Body of pancreas (tissue), 4 donors: ENCODE results near the gene PTPRH.

Source experiments
- POLR2A ChIP-seq, 3 donors: fragments of 450-650 bp; IDR thresholded peaks; one replicate each; pipeline ENCODE4 v1.6.1; 2016; ENCODE audit warnings: antibody characterized with exemption in 3 of 3, mild to moderate bottlenecking in 2 of 3
- TF ChIP-seq, protein P1 (sequence below), 7 experiments: fragments of 450-650 bp in 4 of 7; fragments of 200-600 bp in 3 of 7; sonication (generic) in 3 of 7; IDR thresholded peaks; one replicate each; pipeline ENCODE4 v1.5.1; 2016 to 2019; ENCODE audit warnings: antibody characterized with exemption in 7 of 7

DNA sequence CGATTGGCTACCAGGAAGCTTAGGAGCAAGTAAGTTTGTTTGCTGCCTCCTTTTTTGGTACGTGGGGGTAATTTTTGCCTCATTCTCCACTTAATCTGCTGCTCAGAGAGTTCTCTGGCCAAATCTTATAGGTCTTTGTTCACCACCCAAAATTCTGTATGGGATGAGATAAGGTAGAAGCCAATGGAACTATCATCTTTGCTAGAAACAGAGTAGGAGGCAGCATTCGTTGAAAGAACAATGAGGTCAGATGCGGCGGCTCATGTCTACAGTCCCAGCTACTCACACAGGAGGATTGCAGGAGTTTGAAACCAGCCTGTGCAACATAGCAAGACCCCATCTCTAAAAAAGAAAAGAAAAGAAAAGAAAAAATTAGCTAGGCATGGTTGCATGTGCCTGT lies 37.9 kb downstream of the PTPRH start:
- TF ChIP-seq, protein P1, sequence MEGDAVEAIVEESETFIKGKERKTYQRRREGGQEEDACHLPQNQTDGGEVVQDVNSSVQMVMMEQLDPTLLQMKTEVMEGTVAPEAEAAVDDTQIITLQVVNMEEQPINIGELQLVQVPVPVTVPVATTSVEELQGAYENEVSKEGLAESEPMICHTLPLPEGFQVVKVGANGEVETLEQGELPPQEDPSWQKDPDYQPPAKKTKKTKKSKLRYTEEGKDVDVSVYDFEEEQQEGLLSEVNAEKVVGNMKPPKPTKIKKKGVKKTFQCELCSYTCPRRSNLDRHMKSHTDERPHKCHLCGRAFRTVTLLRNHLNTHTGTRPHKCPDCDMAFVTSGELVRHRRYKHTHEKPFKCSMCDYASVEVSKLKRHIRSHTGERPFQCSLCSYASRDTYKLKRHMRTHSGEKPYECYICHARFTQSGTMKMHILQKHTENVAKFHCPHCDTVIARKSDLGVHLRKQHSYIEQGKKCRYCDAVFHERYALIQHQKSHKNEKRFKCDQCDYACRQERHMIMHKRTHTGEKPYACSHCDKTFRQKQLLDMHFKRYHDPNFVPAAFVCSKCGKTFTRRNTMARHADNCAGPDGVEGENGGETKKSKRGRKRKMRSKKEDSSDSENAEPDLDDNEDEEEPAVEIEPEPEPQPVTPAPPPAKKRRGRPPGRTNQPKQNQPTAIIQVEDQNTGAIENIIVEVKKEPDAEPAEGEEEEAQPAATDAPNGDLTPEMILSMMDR (IDR thresholded peaks at IDR 0.05): no peak
- no peak for TF ChIP-seq POLR2A (IDR thresholded peaks at IDR 0.05)
